SK-N-SH (cell line): Measurements from ENCODE around the gene TMPRSS11D.

ENCODE experiments used
- GABPA ChIP-seq: IDR thresholded peaks from 2 replicates; pipeline ENCODE4 v1.4.0; 2012; ENCODE audit warnings: low read depth, mild to moderate bottlenecking
- POLR2AphosphoS5 ChIP-seq: IDR thresholded peaks from 2 replicates; pipeline ENCODE4 v1.6.1; 2012; ENCODE audit warnings: low read depth, low read length
- RFX5 ChIP-seq: IDR thresholded peaks from 2 replicates; pipeline ENCODE4 v1.6.1; 2012; ENCODE audit warnings: mild to moderate bottlenecking, improper control_type of control experiment, low read length
- SIN3A ChIP-seq: IDR thresholded peaks from 2 replicates; pipeline ENCODE4 v1.6.1; 2012; ENCODE audit warnings: low read depth, mild to moderate bottlenecking, low read length, moderate library complexity, borderline replicate concordance
- TCF12 ChIP-seq: IDR thresholded peaks from 2 replicates; pipeline ENCODE4 v1.4.0; 2012
- YY1 ChIP-seq: IDR thresholded peaks from 2 replicates; pipeline ENCODE4 v1.4.0; 2012; ENCODE audit warnings: low read depth, mild to moderate bottlenecking
- TF ChIP-seq, protein P1 (sequence below): fragments of 200-600 bp; sonication (generic); IDR thresholded peaks from 2 replicates; pipeline ENCODE4 v1.6.1; 2017; ENCODE audit warnings: antibody characterized with exemption, mild to moderate bottlenecking, moderate library complexity
- TF ChIP-seq, protein P2 (sequence below): IDR thresholded peaks from 2 replicates; pipeline ENCODE4 v1.6.1; 2012; ENCODE audit warnings: mild to moderate bottlenecking, low read depth, low read length, moderate library complexity
- TF ChIP-seq, protein P3 (sequence below): fragments of 150-350 bp; IDR thresholded peaks from 2 replicates; pipeline ENCODE4 v1.6.1; 2017; ENCODE audit warnings: antibody characterized with exemption, low read length, low read depth, borderline replicate concordance

DNA sequence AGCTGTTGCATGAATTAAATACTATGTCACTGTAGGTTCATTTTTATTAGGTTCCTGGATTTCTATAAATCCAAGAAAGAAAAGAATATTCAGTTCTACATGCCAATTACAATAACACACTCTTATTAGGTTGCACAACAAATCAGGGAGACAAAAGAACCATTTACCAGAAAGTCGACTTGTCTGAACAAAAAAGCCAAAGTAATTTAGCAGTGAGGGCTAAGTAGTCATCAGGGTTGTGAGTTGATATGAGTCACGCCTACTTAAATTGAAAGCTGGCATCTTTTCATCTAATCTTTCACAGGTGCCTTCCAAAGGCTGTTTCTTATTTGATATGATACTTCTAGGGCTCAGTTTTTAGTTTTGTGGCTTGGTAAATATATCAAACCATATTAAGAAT, 104.2 kb downstream of the TMPRSS11D start:
- TF ChIP-seq, protein P1, sequence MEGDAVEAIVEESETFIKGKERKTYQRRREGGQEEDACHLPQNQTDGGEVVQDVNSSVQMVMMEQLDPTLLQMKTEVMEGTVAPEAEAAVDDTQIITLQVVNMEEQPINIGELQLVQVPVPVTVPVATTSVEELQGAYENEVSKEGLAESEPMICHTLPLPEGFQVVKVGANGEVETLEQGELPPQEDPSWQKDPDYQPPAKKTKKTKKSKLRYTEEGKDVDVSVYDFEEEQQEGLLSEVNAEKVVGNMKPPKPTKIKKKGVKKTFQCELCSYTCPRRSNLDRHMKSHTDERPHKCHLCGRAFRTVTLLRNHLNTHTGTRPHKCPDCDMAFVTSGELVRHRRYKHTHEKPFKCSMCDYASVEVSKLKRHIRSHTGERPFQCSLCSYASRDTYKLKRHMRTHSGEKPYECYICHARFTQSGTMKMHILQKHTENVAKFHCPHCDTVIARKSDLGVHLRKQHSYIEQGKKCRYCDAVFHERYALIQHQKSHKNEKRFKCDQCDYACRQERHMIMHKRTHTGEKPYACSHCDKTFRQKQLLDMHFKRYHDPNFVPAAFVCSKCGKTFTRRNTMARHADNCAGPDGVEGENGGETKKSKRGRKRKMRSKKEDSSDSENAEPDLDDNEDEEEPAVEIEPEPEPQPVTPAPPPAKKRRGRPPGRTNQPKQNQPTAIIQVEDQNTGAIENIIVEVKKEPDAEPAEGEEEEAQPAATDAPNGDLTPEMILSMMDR: no peak
- TF ChIP-seq, protein P2, sequence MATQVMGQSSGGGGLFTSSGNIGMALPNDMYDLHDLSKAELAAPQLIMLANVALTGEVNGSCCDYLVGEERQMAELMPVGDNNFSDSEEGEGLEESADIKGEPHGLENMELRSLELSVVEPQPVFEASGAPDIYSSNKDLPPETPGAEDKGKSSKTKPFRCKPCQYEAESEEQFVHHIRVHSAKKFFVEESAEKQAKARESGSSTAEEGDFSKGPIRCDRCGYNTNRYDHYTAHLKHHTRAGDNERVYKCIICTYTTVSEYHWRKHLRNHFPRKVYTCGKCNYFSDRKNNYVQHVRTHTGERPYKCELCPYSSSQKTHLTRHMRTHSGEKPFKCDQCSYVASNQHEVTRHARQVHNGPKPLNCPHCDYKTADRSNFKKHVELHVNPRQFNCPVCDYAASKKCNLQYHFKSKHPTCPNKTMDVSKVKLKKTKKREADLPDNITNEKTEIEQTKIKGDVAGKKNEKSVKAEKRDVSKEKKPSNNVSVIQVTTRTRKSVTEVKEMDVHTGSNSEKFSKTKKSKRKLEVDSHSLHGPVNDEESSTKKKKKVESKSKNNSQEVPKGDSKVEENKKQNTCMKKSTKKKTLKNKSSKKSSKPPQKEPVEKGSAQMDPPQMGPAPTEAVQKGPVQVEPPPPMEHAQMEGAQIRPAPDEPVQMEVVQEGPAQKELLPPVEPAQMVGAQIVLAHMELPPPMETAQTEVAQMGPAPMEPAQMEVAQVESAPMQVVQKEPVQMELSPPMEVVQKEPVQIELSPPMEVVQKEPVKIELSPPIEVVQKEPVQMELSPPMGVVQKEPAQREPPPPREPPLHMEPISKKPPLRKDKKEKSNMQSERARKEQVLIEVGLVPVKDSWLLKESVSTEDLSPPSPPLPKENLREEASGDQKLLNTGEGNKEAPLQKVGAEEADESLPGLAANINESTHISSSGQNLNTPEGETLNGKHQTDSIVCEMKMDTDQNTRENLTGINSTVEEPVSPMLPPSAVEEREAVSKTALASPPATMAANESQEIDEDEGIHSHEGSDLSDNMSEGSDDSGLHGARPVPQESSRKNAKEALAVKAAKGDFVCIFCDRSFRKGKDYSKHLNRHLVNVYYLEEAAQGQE: no peak
- TF ChIP-seq GABPA (no peak), POLR2AphosphoS5 (no peak), YY1 (no peak), RFX5 (no peak), SIN3A (no peak), TCF12 (no peak)
- TF ChIP-seq, protein P3, sequence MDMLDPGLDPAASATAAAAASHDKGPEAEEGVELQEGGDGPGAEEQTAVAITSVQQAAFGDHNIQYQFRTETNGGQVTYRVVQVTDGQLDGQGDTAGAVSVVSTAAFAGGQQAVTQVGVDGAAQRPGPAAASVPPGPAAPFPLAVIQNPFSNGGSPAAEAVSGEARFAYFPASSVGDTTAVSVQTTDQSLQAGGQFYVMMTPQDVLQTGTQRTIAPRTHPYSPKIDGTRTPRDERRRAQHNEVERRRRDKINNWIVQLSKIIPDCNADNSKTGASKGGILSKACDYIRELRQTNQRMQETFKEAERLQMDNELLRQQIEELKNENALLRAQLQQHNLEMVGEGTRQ: no peak
